Activated B cell treated with CpG ODN at 0.5 μM for 24 hours (primary cell): ENCODE data around the gene MUC2. TPM values are rescaled to one million over a fixed set of nuclear protein-coding genes. Genes with fewer than 3 reads are reported as not detected.

ENCODE experiments used
- ATAC-seq: fragments of 200-7000 bp; cut with Tn5 transposase; one replicate; pipeline ENCODE4 v1.10.0; 2021; ENCODE audit warnings: low read depth, mild to moderate bottlenecking, moderate library complexity
- CTCF ChIA-PET: fragments of 350-600 bp; sonication (Branson Sonifier 250); formaldehyde crosslinking; loops from one replicate; lab custom pipeline; 2021; ENCODE audit warnings: antibody characterized with exemption; lab: Charles Lee
- POLR2A ChIA-PET: fragments of 350-600 bp; sonication (Branson Sonifier 250); formaldehyde crosslinking; loops from one replicate; lab custom pipeline; 2021; ENCODE audit warnings: antibody characterized with exemption; lab: Charles Lee
- DNase-seq: peaks from one replicate; pipeline ENCODE4 v3.0.0; 2022
- H3K27ac Mint-ChIP-seq: one replicate; pipeline ENCODE4 v1.8.0; 2020; ENCODE audit warnings: mixed read lengths
- H3K27me3 Mint-ChIP-seq: one replicate; pipeline ENCODE4 v1.8.0; 2021; ENCODE audit warnings: mixed read lengths
- H3K36me3 Mint-ChIP-seq: one replicate; pipeline ENCODE4 v1.8.0; 2021; ENCODE audit warnings: low read depth, mixed read lengths
- H3K4me1 Mint-ChIP-seq: one replicate; pipeline ENCODE4 v1.8.0; 2021; ENCODE audit warnings: mixed read lengths
- H3K4me3 Mint-ChIP-seq: one replicate; pipeline ENCODE4 v1.8.0; 2020; ENCODE audit warnings: mild to moderate bottlenecking, mixed read lengths
- H3K9me3 Mint-ChIP-seq: one replicate; pipeline ENCODE4 v1.8.0; 2020; ENCODE audit warnings: mixed read lengths
- intact Hi-C: fragments of 100-400 bp; cut with micrococcal nuclease; formaldehyde crosslinking; loops from one replicate; pipeline ENCODE4 v1.15.1; 2024
- total RNA-seq: library from RNA; stranded (reverse); gene quantifications from 2 replicates; pipeline ENCODE4 v1.2.3, GENCODE V29; 2022
- TF ChIP-seq, protein P1 (sequence below): fragments of 200-600 bp; IDR thresholded peaks from one replicate; pipeline ENCODE4 v1.8.0; 2022; ENCODE audit warnings: antibody characterized with exemption, mild to moderate bottlenecking

Gene MUC2
- total RNA-seq, 1 donor from 2014 or later: not detected

GRCh38 chr11:1041149-1041467 is 33.6 kb upstream of the MUC2 start:
- no peak overlapping the region for H3K4me3 Mint-ChIP-seq
- POLR2A ChIA-PET: no interaction called here
- no peak overlapping the region for H3K27ac Mint-ChIP-seq
- no peaks in the 10 kb centered on the region for H3K27me3 Mint-ChIP-seq
- TF ChIP-seq, protein P1, sequence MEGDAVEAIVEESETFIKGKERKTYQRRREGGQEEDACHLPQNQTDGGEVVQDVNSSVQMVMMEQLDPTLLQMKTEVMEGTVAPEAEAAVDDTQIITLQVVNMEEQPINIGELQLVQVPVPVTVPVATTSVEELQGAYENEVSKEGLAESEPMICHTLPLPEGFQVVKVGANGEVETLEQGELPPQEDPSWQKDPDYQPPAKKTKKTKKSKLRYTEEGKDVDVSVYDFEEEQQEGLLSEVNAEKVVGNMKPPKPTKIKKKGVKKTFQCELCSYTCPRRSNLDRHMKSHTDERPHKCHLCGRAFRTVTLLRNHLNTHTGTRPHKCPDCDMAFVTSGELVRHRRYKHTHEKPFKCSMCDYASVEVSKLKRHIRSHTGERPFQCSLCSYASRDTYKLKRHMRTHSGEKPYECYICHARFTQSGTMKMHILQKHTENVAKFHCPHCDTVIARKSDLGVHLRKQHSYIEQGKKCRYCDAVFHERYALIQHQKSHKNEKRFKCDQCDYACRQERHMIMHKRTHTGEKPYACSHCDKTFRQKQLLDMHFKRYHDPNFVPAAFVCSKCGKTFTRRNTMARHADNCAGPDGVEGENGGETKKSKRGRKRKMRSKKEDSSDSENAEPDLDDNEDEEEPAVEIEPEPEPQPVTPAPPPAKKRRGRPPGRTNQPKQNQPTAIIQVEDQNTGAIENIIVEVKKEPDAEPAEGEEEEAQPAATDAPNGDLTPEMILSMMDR: no peak
- no peaks in the 10 kb centered on the region for H3K36me3 Mint-ChIP-seq
- CTCF ChIA-PET: no interaction called here
- peaks cover 2% of the 10 kb centered on the region for H3K9me3 Mint-ChIP-seq
- ATAC-seq (no peak), DNase-seq (no peak)
- intact Hi-C loops: no loop called here
- H3K4me1 Mint-ChIP-seq: no peaks in the 10 kb centered on the region

GRCh38 chr11:1041471-1041870 is 33.2 kb upstream of the MUC2 start:
- ChIA-PET POLR2A (no interaction called here), CTCF (no interaction called here)
- H3K36me3 Mint-ChIP-seq: no peaks in the 10 kb centered on the region
- TF ChIP-seq, protein P1: no peak
- H3K9me3 Mint-ChIP-seq: peaks cover 2% of the 10 kb centered on the region
- H3K27me3 Mint-ChIP-seq: no peaks in the 10 kb centered on the region
- no peaks in the 10 kb centered on the region for H3K4me1 Mint-ChIP-seq
- no peak overlapping the region for H3K4me3 Mint-ChIP-seq
- ATAC-seq (no peak), DNase-seq (no peak)
- intact Hi-C loops: no loop called here
- H3K27ac Mint-ChIP-seq: no peak overlapping the region

DNA sequence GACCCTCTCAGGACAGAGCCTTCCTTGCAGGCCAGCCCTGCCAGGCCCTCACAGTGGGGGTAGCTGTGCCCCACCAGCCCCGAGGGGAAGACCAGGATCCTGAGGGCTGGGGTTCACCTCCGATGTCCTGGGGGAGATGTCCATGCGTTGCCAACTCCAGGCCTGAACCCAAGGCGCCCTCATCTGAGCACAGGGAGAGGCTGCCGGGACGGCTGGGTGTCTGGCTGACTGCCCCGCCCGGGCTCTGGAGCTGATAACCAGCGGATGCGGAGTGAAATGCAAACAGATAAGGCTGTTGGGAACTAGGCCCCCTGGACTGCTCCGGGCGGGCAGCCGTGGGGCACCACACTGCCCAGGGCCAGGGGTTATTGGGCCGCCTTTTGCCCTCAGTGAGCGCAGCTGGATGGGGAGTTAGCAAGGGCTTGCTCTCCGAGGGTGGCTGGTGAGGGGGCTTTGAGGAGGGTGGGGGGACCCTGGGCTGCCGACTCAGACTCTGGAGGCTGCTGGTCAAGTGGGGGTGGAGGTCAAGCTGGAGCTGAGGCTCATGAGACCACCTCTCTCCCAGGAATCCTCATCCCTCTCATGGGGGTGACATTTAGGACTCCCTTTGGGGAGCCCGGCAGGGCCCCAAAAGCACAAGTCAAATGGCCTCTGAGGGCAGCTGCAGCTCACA is 32.6 kb upstream of the MUC2 start:
- CTCF ChIA-PET: no interaction called here
- Mint-ChIP-seq H3K4me3 (no peak overlapping the region), H3K27me3 (peaks cover 3% of the 10 kb centered on the region), H3K9me3 (peaks cover 2% of the 10 kb centered on the region), H3K27ac (no peak overlapping the region), H3K36me3 (no peaks in the 10 kb centered on the region), H3K4me1 (no peaks in the 10 kb centered on the region)
- DNase-seq: no peak
- ATAC-seq: no peak
- POLR2A ChIA-PET: no interaction called here
- intact Hi-C loops: no loop called here
- TF ChIP-seq, protein P1: no peak

GRCh38 chr11:1042626-1043562 is 31.8 kb upstream of the MUC2 start:
- intact Hi-C loops: no loop called here
- TF ChIP-seq, protein P1: no peak
- H3K36me3 Mint-ChIP-seq: no peaks in the 10 kb centered on the region
- no peaks in the 10 kb centered on the region for H3K4me1 Mint-ChIP-seq
- CTCF ChIA-PET: no interaction called here
- POLR2A ChIA-PET: no interaction called here
- no peak overlapping the region for H3K4me3 Mint-ChIP-seq
- H3K27me3 Mint-ChIP-seq: peaks cover 8% of the 10 kb centered on the region
- ATAC-seq: no peak
- no peak for DNase-seq
- peaks cover 2% of the 10 kb centered on the region for H3K9me3 Mint-ChIP-seq
- H3K27ac Mint-ChIP-seq: no peak overlapping the region

- no peak for DNase-seq
- no peak overlapping the region for H3K4me3 Mint-ChIP-seq
- ChIA-PET CTCF (no interaction called here), POLR2A (no interaction called here)
- TF ChIP-seq, protein P1: no peak
- peaks cover 9% of the 10 kb centered on the region for H3K27me3 Mint-ChIP-seq
- intact Hi-C loops: no loop called here
- H3K9me3 Mint-ChIP-seq: peaks cover 2% of the 10 kb centered on the region
- no peaks in the 10 kb centered on the region for H3K4me1 Mint-ChIP-seq
- no peak for ATAC-seq
- H3K27ac Mint-ChIP-seq: no peak overlapping the region
- no peaks in the 10 kb centered on the region for H3K36me3 Mint-ChIP-seq
Measured at GRCh38 chr11:1043563-1044096, 31.0 kb upstream of the MUC2 start.
